Pancreas (tissue), 10 donors: Measurements from ENCODE around the gene ZNF513. TPM values are rescaled to one million over a fixed set of nuclear protein-coding genes. Genes with fewer than 3 reads are reported as not detected.

Experiments used
- ATAC-seq, 4 donors: fragments of 200-7000 bp; cut with Tn5 transposase; one replicate each; pipeline versions ENCODE4 v1.8.0 to v1.9.1; 2020; ENCODE audit warnings: mild to moderate bottlenecking in 4 of 4, moderate library complexity in 4 of 4
- DNase-seq, 6 donors: peaks; one replicate each; pipeline ENCODE4 v3.0.0-alpha.2; 2020
- FAIRE-seq: peaks from 2 replicates; lab custom pipeline; 2012; peaks lifted over from hg19 to GRCh38; lab: Jason Lieb, UNC
- H3K27ac ChIP-seq, 4 donors: fragments of 200-600 bp; sonication (generic); 1 replicate in 3 of 4; 2 replicates in 1 of 4; pipeline versions ENCODE4 v1.5.0 to v1.8.0; 2020
- H3K27me3 ChIP-seq, 4 donors: fragments of 200-600 bp; one replicate each; pipeline ENCODE4 v1.8.0; 2021
- H3K36me3 ChIP-seq, 3 donors: fragments of 200-600 bp; sonication (generic) in 1 of 3; one replicate each; pipeline versions ENCODE4 v1.5.0 to v1.8.0; 2020 to 2021
- H3K4me1 ChIP-seq, 3 donors: fragments of 200-600 bp; one replicate each; pipeline ENCODE4 v1.8.0; 2021
- H3K4me3 ChIP-seq, 4 donors: fragments of 200-600 bp; sonication (generic) in 2 of 4; one replicate each; pipeline versions ENCODE4 v1.5.0 to v1.8.0; 2020 to 2021
- H3K9me3 ChIP-seq, 4 donors: fragments of 200-600 bp; one replicate each; pipeline ENCODE4 v1.8.0; 2021
- CTCF ChIP-seq, 4 donors: fragments of 200-600 bp; sonication (generic) in 3 of 4; IDR thresholded peaks; one replicate each; pipeline versions ENCODE4 v1.5.0 to v1.8.0; 2021; ENCODE audit warnings: antibody characterized with exemption in 4 of 4
- WGBS, 2 donors: extraction: QIAGEN DNeasy Blood & Tissue Kit; methylation state at CpG; one replicate each; pipeline ENCODE4 v1.1.7; 2013; 5-methylcytosine and 5-hydroxymethylcytosine counted together
- intact Hi-C, 3 donors: fragments of 100-400 bp; cut with DNase I; formaldehyde crosslinking; loops; one replicate each; pipeline versions ENCODE4 v1.11.1 to v1.14.2; 2022
- polyA plus RNA-seq, 2 donors: library from polyadenylated mRNA; stranded (reverse); fragments of 200-250 nt; gene quantifications; one replicate each; pipeline ENCODE4 v1.2.3, GENCODE V29; 2013
- total RNA-seq, 6 donors: library from RNA; stranded (reverse); fragmentation: NEBNext Ultra II Directional in 4 of 6; extraction: Animal tissue kit (Norgen Biotek cat#: 25700) in 4 of 6; gene quantifications; one replicate each; pipeline versions ENCODE4 v1.2.1 to v1.2.4, GENCODE V29; 2021 to 2023
- donor health status: healthy with polysubstance abuse.
- donor health status: DM: no; HTN: no; CAD: no; lungs with moderate emphysema.
- donor health status: DM: no; HTN: no; CAD: no.
- donor health status: control.
- donor health status: control.
- donor health status: Bipolar disorder and iron deficiency.
- donor health status: DM: yes; HTN: yes; CAD: no.
- donor health status: DM: no; HTN: no; CAD: no.
- donor health status: DM: no; HTN: no; CAD: no.
- donor health status: DM: yes; HTN: yes; CAD: no.

Gene ZNF513
- total and polyA plus RNA-seq, 8 donors: 3.7 to 34.4 (median 8.0) TPM

DNA sequence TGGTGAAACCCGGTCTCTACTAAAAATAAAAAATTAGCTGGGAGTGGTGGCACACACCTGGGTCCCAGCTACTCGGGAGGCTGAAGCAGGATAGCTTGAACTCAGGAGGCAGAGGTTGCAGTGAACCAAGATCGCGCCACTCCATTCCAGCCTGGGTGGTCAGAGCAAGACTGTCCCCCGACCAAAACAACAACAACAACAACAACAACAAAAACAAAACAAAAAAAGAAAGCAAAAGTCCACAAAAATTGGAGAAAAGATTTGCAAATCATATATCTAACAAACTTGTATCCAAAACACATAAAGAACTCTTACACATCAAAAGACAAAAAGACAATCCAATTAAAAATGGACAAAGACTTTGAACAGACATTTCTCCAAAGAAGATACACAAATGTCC is 18.4 kb upstream of the ZNF513 start:
- no peak for TF ChIP-seq CTCF (IDR thresholded peaks at IDR 0.05)
- Histone ChIP-seq H3K27ac (no peak overlapping the region), H3K4me3 (no peak overlapping the region), H3K36me3 (no peaks in the 10 kb centered on the region), H3K9me3 (no peaks in the 10 kb centered on the region), H3K27me3 (no peaks in the 10 kb centered on the region), H3K4me1 (no peaks in the 10 kb centered on the region)
- FAIRE-seq: no peak
- WGBS, 2 donors: 89 to 94% methylated on average over 5 of the region's 5 CpGs
- no peak for ATAC-seq
- no peak for DNase-seq
- intact Hi-C loops: no loop called here

GRCh38 chr2:27393225-27393624 is 12.7 kb upstream of the ZNF513 start:
- no peaks in the 10 kb centered on the region for H3K27me3 ChIP-seq
- no peaks in the 10 kb centered on the region for H3K36me3 ChIP-seq
- no peak for TF ChIP-seq CTCF (IDR thresholded peaks at IDR 0.05)
- ATAC-seq (no peak), DNase-seq (no peak), FAIRE-seq (no peak)
- H3K27ac ChIP-seq: no peak overlapping the region
- H3K9me3 ChIP-seq: no peaks in the 10 kb centered on the region
- intact Hi-C loops: no loop called here
- no peaks in the 10 kb centered on the region for H3K4me1 ChIP-seq
- 98% methylated on average over 31 to 33 of the region's 33 CpGs for WGBS, 2 donors
- H3K4me3 ChIP-seq: no peak overlapping the region

- Histone ChIP-seq H3K4me1 (no peaks in the 10 kb centered on the region), H3K9me3 (no peaks in the 10 kb centered on the region), H3K27me3 (no peaks in the 10 kb centered on the region), H3K27ac (no peak overlapping the region), H3K36me3 (peaks cover 0 to 3% (median 0%) of the 10 kb centered on the region in 3 donors), H3K4me3 (no peak overlapping the region)
- 91 to 97% methylated on average over 9 of the region's 9 CpGs for WGBS, 2 donors
- DNase-seq (no peak), FAIRE-seq (no peak), ATAC-seq (no peak)
- intact Hi-C loops: no loop called here
- TF ChIP-seq CTCF (IDR thresholded peaks at IDR 0.05): no peak
These were observed 10.5 kb upstream of the ZNF513 start for GRCh38 chr2:27390822-27391679.

DNA sequence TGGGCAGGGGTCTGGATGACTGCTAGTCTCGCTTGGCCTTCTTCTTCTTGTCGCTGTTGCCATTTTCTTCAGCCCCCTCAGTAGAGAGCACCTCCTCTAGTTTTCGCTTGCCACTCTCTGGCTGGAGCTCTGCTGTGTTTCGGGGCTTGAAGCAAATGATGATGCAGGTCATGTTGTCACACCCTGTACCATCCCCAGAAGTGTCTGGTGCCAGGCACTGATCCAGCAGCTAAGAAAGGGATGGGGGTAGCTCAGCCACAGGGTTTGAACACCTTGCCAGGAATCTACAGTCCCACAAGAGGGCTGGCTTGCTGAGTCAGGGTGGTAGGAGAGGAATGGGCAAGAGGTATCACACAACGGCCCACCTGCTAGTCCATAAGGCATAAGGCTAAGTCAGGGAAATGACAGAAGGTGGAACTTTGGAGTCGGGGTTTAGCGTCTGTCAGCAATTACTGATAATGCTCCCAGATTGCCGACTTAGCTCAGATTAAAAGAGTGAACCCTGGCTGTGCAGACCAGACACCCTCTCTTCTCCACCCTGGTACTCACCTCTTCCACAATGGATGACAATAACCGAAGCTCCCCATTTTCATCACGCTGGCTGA is 1.1 kb upstream of the ZNF513 start:
- Histone ChIP-seq H3K27me3 (no peaks in the 10 kb centered on the region), H3K36me3 (peaks cover 0 to 42% (median 7%) of the 10 kb centered on the region in 3 donors), H3K27ac (peak overlapping the region in 3 of 4 donors; percentile 89 to 92 (median 90)), H3K9me3 (no peaks in the 10 kb centered on the region), H3K4me3 (no peak overlapping the region), H3K4me1 (peaks cover 5 to 14% (median 5%) of the 10 kb centered on the region in 3 donors)
- intact Hi-C loops: no loop called here
- WGBS, 2 donors: 82 to 85% methylated on average over 10 of the region's 10 CpGs
- DNase-seq (no peak), FAIRE-seq (no peak), ATAC-seq (no peak)
- no peak for TF ChIP-seq CTCF (IDR thresholded peaks at IDR 0.05)
